Tibial artery (tissue), 4 donors: Measurements from ENCODE around the gene SHOC2.

ENCODE experiments used
- DNase-seq, 2 donors: peaks; one replicate each; pipeline ENCODE4 v3.0.0-alpha.2; 2019
- H3K27ac ChIP-seq, 2 donors: fragments of 200-600 bp; sonication (generic) in 1 of 2; 1 replicate in 1 of 2; 2 replicates in 1 of 2; pipeline ENCODE4 v1.5.1; 2018 to 2019; ENCODE audit warnings: mild to moderate bottlenecking in 1 of 2
- H3K27me3 ChIP-seq, 2 donors: fragments of 200-600 bp; sonication (generic) in 1 of 2; one replicate each; pipeline versions ENCODE4 v1.5.1 to v1.6.0; 2016 to 2019
- H3K36me3 ChIP-seq, 3 donors: fragments of 200-600 bp; sonication (generic) in 2 of 3; one replicate each; pipeline ENCODE4 v1.5.1; 2016 to 2019; ENCODE audit warnings: mild to moderate bottlenecking in 2 of 3
- H3K4me1 ChIP-seq, 4 donors: fragments of 200-600 bp; sonication (generic) in 2 of 4; 1 replicate in 3 of 4; 2 replicates in 1 of 4; pipeline ENCODE4 v1.5.1; 2016 to 2019
- H3K4me3 ChIP-seq, 2 donors: fragments of 200-600 bp; sonication (generic) in 1 of 2; 1 replicate in 1 of 2; 2 replicates in 1 of 2; pipeline ENCODE4 v1.5.1; 2018 to 2019; ENCODE audit warnings: mild to moderate bottlenecking in 2 of 2
- H3K9me3 ChIP-seq, 3 donors: fragments of 200-600 bp; sonication (generic) in 1 of 3; one replicate each; pipeline ENCODE4 v1.5.1; 2016 to 2019
- intact Hi-C: fragments of 100-400 bp; cut with DNase I; formaldehyde crosslinking; loops from one replicate; pipeline ENCODE4 v1.15.0; 2023; ENCODE audit warnings: low total_unique reads
- TF ChIP-seq, protein P1 (sequence below), 2 experiments: fragments of 200-600 bp in 1 of 2; fragments of 450-650 bp in 1 of 2; IDR thresholded peaks; one replicate each; pipeline ENCODE4 v1.5.1; 2017 to 2019; ENCODE audit warnings: antibody characterized with exemption in 2 of 2, mild to moderate bottlenecking in 1 of 2, moderate library complexity in 1 of 2

SHOC2 gene

DNA sequence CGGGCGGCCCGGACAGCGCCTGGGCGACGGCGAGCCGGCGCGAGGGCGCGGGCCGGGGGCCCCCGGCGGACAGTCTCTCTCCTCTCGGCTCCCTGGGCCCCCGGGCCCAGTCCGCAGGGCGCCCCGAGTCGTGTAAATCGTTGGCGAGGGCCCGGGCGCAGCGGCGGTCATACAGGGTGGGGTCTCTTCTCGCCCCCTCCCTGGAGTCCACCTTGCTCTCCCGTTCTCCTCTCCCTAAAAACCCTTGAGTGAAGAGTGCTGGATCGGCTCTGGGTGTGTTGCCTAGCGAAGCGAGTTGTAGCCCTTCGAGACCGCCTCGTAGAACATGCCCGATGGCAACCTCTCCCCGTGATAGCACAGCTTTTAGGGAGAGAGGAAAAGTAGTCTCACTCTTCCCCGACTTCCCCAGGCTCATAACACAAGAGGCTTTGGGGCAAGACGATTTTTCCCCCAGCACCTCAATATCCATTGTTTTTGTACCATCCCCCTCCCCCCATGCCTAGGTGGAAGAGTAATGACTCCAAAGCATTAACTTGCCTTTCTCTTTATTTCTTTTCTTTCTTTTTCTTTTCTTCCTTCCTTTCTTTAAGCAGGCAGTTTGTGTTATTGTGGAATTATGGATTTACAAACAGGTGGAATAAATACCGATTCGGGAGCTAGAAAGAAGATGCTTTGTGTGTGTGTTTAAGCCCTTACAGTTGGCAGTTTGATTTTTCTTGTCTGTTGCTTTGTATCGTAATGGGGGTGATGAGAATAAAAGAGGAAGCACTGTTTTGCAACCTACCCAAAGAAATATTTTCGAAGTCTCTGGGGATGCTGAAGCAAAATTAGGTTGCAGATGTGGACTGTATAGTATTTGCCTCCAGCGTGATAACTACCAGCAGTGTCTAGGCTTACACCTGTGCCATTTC lies 822 bp downstream of the SHOC2 start:
- Histone ChIP-seq H3K4me3 (peak overlapping the region; percentile 88 to 90), H3K27ac (peak overlapping the region; percentile 94 to 98), H3K36me3 (no peaks in the 10 kb centered on the region), H3K4me1 (peaks cover 0 to 53% (median 16%) of the 10 kb centered on the region in 4 donors), H3K27me3 (no peaks in the 10 kb centered on the region), H3K9me3 (no peaks in the 10 kb centered on the region)
- TF ChIP-seq, protein P1, sequence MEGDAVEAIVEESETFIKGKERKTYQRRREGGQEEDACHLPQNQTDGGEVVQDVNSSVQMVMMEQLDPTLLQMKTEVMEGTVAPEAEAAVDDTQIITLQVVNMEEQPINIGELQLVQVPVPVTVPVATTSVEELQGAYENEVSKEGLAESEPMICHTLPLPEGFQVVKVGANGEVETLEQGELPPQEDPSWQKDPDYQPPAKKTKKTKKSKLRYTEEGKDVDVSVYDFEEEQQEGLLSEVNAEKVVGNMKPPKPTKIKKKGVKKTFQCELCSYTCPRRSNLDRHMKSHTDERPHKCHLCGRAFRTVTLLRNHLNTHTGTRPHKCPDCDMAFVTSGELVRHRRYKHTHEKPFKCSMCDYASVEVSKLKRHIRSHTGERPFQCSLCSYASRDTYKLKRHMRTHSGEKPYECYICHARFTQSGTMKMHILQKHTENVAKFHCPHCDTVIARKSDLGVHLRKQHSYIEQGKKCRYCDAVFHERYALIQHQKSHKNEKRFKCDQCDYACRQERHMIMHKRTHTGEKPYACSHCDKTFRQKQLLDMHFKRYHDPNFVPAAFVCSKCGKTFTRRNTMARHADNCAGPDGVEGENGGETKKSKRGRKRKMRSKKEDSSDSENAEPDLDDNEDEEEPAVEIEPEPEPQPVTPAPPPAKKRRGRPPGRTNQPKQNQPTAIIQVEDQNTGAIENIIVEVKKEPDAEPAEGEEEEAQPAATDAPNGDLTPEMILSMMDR (IDR thresholded peaks at IDR 0.05) = no peak
- intact Hi-C loops = loop anchor here (5.0 kb wide), 1 partner anchor 48 kb away; the partner anchor contains the start of gene PDCD4
- DNase-seq = peak; percentile 28 to 75

DNA sequence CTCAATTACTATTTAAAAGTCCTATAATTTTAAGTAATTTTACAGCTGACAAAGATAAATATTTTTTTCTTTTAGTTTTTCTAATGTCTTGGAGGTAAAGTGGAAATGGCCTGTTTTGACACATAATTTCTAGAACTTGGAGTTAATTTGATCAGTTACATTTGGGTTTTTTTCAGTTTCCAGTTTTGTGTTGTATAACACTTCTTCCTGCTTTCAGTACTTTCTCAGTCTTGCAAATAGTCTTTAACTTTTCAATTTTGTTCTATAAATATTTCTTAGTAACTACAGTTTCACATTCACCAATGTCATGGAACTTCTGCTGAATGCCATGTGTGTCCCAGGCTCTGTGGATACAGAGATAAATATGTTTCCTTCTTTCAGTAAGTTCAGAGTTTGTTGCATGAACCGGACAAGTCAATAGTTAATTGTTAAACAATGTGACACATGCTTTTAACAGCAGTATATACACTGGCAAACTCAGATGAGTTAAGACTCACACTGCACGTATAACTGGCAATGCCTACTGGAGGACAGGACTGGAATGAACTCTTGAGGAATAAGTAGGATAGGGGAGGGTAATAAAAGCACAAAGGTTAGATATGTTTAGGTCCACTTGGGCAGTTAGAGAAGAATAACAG lies 4.6 kb downstream of the SHOC2 start:
- Histone ChIP-seq H3K4me3 (no peak overlapping the region), H3K36me3 (no peaks in the 10 kb centered on the region), H3K4me1 (peaks cover 0 to 70% (median 11%) of the 10 kb centered on the region in 4 donors), H3K9me3 (no peaks in the 10 kb centered on the region), H3K27ac (no peak overlapping the region), H3K27me3 (no peaks in the 10 kb centered on the region)
- DNase-seq = no peak
- intact Hi-C loops = no loop called here
- TF ChIP-seq, protein P1 (IDR thresholded peaks at IDR 0.05) = no peak

DNA sequence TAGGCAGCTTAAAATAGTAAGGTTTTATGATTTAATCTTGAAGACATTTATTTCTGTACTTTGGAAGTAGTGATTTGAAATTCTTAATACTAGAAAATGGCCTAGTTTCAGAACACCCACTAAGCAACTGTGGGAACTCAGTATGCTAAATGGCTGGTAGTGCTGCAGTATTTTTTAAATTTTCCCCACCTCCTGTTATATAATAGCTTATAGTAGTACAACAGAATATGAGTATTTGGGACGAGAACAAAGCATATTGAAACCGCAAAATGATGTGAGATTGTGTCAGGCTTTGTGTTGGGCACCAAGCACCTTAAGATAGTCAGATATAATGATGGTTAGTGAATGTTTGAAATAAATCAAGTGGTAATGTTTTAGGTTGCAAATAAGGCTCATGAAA lies 8.1 kb downstream of the SHOC2 start:
- no peak for DNase-seq
- H3K9me3 ChIP-seq = no peaks in the 10 kb centered on the region
- H3K36me3 ChIP-seq = no peaks in the 10 kb centered on the region
- no peaks in the 10 kb centered on the region for H3K27me3 ChIP-seq
- TF ChIP-seq, protein P1 (IDR thresholded peaks at IDR 0.05) = no peak
- intact Hi-C loops = no loop called here
- no peak overlapping the region for H3K27ac ChIP-seq
- H3K4me1 ChIP-seq = peaks cover 0 to 74% (median 9%) of the 10 kb centered on the region in 4 donors
- no peak overlapping the region for H3K4me3 ChIP-seq

DNA sequence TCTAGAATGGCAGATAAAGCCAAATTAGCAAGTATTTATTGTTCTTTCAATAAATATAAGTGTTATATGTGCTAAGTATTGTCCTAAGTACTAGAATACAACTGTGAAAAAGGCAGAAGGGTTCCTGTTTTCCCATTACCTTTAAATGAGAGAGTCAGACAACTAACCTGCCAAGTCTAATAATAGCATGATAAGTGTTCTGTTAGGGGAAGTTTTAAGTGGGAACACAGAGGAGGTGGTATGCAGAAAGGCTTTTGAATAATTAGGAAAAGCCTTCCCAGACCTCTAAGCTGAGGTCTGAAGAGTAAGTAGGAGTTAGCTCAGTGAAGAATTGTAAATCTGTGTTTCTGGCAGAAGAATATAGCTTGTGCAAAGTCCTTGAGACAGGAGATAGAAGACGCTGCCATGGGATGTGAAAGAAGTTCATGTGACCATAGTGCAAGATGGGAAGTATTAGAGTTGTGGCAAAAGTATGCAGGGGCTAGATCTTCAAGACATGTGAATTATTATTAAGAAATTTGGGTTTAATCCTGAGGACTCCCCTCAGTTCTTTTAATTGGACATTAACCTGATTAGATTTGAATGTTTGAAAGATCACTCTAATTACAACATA lies 12.5 kb downstream of the SHOC2 start:
- no peak overlapping the region for H3K4me3 ChIP-seq
- no peak overlapping the region for H3K27ac ChIP-seq
- H3K36me3 ChIP-seq = no peaks in the 10 kb centered on the region
- DNase-seq = no peak
- TF ChIP-seq, protein P1 (IDR thresholded peaks at IDR 0.05) = no peak
- intact Hi-C loops = no loop called here
- H3K27me3 ChIP-seq = no peaks in the 10 kb centered on the region
- H3K9me3 ChIP-seq = no peaks in the 10 kb centered on the region
- peaks cover 0 to 51% (median 5%) of the 10 kb centered on the region in 4 donors for H3K4me1 ChIP-seq

DNA sequence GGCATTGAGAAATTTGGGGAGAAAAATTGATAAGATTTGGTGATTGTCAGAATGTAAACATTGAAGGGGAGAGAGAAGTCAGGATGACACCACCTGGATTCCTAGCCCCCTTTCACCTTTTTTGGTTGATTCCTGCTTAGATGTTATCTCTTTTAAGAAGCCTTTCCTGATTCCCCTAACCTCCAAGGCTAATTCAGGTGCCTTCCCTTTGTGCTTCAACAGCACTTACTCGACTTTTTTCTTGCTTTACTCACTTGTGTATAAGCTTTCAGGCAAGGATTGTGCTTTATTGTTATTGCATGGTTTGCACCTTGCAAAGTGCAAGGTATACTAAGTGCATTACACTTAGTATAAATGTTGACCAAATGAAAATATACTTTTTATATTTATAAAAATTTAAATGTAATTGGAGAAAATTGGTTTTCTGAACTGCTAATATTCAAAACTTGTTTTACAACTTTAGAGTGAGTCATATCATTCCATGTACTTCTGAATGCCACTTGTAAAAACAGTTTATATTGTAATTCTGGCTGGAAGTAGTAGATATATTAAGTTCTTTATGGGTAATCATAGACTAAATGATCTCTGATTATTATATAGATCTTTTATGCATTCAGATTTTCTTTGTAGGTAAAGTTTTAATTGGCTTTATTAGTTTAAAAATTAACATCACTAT lies 13.2 kb downstream of the SHOC2 start:
- intact Hi-C loops = no loop called here
- Histone ChIP-seq H3K9me3 (no peaks in the 10 kb centered on the region), H3K27ac (no peak overlapping the region), H3K4me1 (peaks cover 0 to 43% (median 5%) of the 10 kb centered on the region in 4 donors), H3K36me3 (no peaks in the 10 kb centered on the region), H3K27me3 (no peaks in the 10 kb centered on the region), H3K4me3 (no peak overlapping the region)
- DNase-seq = no peak
- TF ChIP-seq, protein P1 (IDR thresholded peaks at IDR 0.05) = no peak
